HG03457 (cell line): ENCODE data around the gene FOLR3.
"Not testable (repeated sequence)": the region's sequence is repeated elsewhere in the genome, so short reads cannot be mapped to it uniquely, and the experiment has no call there.

Experiments
- ATAC-seq: cut with Tn5 transposase; IDR thresholded peaks from one replicate; pipeline ENCODE4 v1.9.1; 2021; ENCODE audit warnings: moderate number of reproducible peaks; ENCODE audit not compliant: unreplicated experiment

The FOLR3 gene

DNA sequence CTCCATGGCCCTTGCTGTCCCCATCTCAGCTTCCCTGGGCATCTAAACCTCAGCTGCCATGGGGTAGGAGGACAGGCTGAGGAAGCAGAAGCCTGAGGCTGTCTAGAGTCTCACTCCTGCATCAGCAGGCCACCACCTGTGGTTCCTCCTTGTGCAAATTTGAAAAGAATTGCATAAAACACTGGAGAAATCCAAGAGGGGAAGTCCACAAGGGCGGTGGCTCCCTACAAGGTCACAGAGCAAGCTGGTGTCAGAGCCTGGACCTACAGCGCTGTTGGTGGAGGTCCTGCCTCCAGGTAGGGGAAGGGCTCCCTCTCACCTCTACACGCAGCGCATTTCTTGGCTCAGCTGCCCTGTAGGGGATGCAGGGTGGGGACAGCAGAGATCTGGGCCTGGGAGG is at the start of gene FOLR3:
Gene FOLR3 (plus strand): TSS at position 253 of the 400 bp plus-strand sequence. CDS start 228 bp downstream, outside the sequence.
- ATAC-seq: not testable (repeated sequence)

DNA sequence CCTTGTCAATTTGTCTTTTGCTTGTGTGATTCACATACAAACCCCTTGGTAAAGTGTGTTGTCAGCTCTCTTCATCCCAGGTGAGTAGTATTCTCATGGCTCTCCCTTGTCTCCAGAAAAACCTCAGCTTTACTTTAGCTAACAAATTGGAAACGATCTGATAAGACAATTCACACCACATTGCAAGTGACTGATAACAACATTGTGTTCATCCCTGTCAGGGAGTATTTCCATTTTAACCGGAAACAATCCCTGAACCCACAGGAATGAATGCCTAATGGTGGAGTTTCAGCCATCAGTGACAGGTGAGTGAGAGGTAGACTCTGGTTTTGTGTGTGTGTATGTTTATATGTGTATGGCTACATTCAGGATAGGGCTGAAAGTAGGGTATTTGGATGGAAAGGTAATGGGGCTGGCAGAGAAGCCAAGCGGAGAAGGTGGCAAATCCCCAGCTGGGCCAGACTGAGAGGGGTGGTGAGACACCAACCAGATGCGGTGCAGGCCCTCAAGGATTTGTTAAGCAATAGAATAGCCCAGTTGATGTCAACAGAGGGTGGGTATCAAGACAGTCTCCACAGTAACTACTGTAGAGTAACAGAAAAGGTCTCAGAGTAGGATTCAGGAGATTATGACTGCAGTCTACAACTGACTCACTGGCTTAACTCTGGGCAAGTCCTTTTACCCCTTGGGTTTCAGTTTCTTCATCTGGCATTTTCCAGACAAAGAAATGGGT is 47.3 kb upstream of the FOLR3 start:
- ATAC-seq: no peak

DNA sequence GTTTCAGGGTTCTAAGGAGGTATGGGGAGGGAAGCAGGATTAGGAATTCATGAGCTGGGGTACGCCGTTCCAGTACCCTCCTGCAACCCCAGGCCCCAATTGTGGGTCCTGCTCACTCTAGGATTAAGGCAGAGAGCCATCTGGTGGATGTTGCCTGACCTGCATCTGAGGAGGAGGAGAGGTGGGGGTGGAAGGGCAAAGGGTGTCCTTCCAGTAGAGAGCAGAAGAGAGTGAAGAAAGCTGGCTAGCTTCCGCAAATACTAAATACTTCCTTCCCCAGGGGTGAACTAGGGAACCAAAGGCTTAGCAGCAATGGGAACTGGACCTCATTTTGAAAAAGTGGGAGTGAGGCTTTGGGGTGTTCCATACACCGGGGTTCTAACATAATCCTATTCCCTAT is 44.2 kb upstream of the FOLR3 start:
- ATAC-seq: no peak

GRCh38 chr11:72098741-72099140 is 36.8 kb upstream of the FOLR3 start:
- ATAC-seq: no peak

DNA sequence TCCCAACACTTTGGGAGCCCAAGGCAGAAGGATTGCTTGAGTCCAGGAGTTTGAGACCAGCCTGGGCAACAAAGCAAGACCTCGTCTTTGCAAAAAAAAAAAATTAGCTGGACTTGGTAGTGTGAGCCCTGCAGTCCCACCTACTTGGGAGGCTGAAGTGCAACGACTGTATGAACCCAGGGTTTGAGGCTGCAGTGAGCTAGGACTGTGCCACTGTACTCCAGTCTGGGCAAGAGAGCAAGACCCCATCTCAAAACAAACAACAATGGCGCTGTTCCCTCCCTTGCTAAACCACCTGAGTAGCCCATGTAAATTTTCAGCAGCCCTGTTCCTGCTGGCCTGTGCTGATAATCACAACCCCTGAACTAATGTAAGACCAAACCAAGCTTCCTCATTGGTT is 35.5 kb upstream of the FOLR3 start:
- ATAC-seq: no peak

- ATAC-seq: no peak
Observed at GRCh38 chr11:72100462-72100861, 35.1 kb upstream of the FOLR3 start.

DNA sequence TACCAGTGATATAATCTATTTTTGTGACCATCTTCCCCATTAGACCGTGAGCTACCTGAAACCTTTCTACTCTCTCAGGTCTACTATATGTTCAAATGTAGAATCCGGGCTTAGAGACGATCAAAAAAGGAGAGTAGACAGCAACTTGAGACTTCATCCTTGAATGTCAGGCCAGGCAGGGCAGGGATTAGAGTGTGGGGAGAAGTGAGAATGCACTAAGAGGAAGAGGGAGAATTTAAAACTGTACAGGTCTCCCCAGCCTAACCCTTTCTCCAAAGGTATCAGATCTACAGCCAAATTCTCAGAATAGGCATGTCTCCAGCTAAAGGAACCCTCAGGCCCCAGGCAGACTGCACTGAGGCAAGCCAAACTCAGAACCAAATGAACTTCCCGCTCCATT is 33.4 kb upstream of the FOLR3 start:
- no peak for ATAC-seq

- no peak for ATAC-seq
Observed at GRCh38 chr11:72102631-72102945, 32.9 kb upstream of the FOLR3 start.

DNA sequence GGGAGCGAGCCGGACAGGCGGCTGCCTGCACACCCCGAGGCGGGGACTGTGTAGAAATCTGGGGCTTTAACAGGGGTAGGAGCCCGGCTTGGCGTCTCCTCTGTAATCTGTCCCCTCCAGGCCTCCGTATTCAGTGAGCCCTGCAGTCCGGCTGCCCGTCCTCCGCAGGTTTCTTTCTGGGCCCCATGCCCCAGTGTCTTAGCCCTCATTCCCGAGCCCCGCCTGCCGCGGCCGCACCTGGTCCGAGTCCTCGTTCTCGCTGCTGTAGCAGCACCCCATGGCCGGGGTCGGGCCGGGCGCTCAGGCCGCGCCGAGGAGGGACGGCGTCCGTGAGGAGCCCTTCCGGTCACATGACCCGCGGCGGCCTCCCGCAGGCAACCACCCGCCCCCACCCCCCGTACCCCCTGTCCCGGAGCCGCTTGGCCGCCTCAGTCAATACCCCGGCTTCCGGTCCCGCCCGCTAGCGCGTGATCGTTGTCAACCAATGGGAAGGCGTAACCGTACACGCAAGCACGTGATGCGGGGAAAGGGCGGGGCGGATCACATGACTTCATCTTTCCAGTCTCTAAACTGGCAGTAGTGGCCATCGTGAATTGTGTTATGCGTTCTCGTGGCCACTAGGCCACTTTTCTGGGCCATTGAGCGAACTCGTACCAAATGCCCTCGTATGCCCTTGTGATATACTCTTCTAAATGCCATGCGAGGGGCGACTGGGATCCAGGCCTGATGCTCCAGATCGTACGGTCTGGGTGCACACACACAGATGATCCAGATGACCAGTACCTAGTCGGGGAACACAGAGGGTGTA is 32.4 kb upstream of the FOLR3 start, which contains the start of gene LAMTOR1:
Gene LAMTOR1 (minus strand): TSS at position 352 of the 808 bp plus-strand sequence. CDS start 73 bp downstream, at position 279.
- peak; percentile 63 for ATAC-seq

- ATAC-seq: no peak
Observed at GRCh38 chr11:72103754-72104167, 31.8 kb upstream of the FOLR3 start.

DNA sequence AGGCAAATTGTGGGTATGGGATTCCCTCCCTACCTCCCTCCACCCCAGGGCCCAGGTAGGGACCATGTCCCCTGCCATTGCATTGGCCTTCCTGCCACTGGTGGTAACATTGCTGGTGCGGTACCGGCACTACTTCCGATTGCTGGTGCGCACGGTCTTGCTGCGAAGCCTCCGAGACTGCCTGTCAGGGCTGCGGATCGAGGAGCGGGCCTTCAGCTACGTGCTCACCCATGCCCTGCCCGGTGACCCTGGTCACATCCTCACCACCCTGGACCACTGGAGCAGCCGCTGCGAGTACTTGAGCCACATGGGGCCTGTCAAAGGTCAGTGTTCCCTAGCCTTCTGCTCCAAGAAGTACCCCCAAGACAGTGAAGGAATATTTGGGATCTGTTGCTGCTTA is 29.6 kb upstream of the FOLR3 start, which contains the start of gene TOMT:
Gene TOMT (plus strand): TSS at position 37 of the 400 bp plus-strand sequence. CDS start 28 bp downstream, at position 65.
- ATAC-seq: no peak

DNA sequence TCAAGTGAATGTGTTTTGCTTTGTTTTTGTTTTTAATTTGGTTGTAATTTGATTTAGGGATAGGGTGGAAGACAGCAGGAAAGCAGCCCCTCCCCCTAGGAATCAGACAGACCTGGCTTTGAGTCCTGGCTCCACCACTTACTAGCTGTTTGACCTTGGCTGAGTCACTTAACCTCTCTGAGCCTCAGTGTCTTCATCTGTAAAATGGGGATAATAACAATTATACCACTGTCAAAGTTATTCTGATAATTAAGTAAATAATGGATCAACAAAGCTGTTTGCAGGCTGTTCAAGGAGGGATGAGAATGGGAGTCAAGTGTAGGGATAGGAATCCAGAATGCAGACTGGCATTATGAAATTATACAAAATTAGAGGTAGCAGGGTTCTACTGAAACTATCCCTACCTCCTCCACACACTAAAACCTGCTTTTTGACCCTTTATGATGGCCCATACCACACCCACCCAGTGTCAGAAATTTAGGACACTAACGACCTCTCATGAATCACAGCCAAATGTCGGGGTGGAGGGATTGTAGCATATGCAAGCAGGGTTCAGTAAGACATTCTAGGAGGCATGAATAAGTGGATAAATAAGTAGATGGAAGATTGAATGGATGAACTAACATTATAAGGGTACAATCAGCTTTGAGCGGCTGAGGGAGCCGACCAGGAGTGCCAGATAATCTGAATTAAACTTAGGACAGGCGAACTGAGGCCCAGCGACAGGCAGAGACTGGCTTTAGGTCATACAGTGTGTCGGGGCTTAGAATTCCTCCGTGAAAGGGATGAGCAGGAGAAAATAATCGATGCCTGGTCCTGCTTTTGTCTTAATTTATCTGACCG is 24.0 kb upstream of the FOLR3 start:
- ATAC-seq: no peak

DNA sequence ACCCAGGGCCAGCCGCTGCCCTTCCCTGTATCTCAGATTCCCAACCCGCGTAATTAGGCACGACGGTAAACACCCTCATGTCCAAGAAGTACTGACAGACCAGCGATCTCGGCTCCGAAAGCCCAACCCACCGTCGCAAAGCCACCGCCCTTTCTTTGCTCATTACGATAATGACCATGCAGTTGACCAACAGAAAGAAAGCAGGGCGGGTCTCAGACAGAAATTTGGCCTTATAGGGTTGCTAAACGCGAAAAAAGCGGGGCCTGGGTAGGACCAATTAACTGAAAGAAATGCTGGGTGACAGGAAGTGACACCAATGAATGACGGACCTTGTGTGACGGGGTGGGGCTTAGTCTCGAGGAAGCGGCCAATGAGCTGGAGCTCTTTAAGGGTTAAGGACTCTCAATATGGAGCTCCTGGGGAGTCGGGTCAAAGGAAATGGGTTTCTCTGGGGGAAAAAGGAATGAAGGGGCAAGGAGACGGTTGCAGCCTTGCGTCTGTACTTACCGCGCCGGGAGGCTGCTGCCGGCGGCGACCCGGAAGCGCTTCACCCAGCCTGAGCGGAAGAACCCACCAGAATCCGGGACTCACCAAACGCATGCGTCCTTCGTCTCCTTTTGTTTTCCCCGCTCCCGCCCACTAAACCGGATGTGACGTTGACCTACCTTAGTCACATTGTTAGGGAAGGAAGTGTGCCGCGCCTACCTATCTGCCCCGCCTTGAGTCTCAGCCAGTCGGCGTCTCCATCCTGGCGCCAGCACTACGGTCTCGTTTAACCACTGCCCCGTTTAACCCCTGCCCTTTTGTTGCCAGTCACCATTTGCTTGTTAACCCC is 23.2 kb upstream of the FOLR3 start, which contains the start of gene ANAPC15:
Gene ANAPC15 (minus strand): TSS at position 553 of the 835 bp plus-strand sequence. CDS start 1,419 bp downstream, outside the sequence.
- peak; percentile 78 for ATAC-seq

- ATAC-seq: no peak
Observed at GRCh38 chr11:72112978-72113808, 22.3 kb upstream of the FOLR3 start.

- no peak for ATAC-seq
Observed at GRCh38 chr11:72114570-72114969, 21.0 kb upstream of the FOLR3 start.

DNA sequence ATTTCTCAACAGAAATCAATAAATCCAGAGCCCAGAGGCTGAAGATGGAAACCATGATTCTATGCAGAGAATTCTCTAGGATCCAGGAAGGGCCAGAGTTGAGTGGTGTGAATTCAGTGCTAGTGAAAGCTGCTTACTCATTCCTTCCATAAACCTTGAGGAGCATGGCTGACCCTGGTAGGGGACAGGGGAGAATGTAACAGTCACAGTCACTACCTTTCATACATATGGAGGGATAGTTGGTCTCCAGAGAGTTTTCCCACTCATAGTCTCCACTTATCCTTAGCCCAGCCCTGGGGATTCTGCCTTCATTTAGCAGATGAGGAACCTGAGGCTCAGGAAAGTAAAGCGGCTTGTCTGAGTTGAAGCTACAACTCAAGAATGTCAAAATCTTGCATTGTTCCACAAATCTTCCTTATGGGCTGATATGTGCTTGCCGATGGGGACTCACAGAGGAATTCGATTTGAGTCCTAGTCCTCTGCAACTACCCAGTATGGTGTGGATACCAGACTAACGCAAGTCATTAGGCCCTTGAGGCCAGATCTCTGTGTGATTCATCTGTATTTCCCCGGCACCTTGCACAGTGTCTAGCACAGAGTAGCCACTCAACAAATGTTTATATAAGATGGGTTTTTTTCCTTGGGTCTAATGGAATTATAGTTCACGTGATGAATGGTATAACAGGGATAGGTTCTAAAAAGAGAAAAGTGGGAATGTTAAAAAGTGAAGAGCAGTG is 19.3 kb upstream of the FOLR3 start:
- no peak for ATAC-seq

- ATAC-seq: no peak
Observed at GRCh38 chr11:72119198-72119597, 16.3 kb upstream of the FOLR3 start.

DNA sequence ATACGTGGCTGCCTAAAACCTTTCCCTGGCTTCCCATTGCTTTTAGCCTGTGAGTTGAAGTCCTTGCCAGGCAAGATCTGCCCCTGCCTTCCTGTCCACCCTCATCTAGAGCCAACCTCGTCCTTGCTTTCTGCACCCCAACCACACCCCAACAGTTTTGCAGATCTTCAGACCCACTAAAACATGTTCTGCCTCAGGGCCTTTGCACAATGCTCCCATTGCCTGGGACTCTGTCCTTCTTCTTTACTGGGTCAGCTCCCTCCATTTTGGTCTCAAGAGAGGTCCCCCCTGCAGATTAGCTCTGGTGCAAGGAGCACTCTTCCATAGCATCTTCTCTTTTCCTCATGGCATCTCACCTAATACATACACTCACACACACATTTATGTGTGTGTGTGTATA is 14.6 kb upstream of the FOLR3 start:
- ATAC-seq: no peak

GRCh38 chr11:72122607-72123006 is 12.9 kb upstream of the FOLR3 start:
- ATAC-seq: no peak
